GM18870 (cell line): ENCODE results near the gene SYT9.
A peak's percentile ranks its signal among the peaks of the same experiment; 100 is the strongest.

ENCODE experiments used
- ATAC-seq: cut with Tn5 transposase; IDR thresholded peaks from one replicate; pipeline ENCODE4 v1.9.1; 2021; ENCODE audit warnings: moderate library complexity; ENCODE audit not compliant: unreplicated experiment

Gene SYT9

GRCh38 chr11:7457211-7457610 lies 205.5 kb downstream of the SYT9 start:
- no peak for ATAC-seq

GRCh38 chr11:7462706-7463105 lies 211.0 kb downstream of the SYT9 start:
- no peak for ATAC-seq

- ATAC-seq = peak; percentile 84
Observed at GRCh38 chr11:7467652-7468051, 215.9 kb downstream of the SYT9 start.

- no peak for ATAC-seq
Observed at GRCh38 chr11:7469351-7469865, 217.7 kb downstream of the SYT9 start.

GRCh38 chr11:7471071-7471470 lies 219.4 kb downstream of the SYT9 start:
- ATAC-seq = no peak

- peak; percentile 87 for ATAC-seq
Observed at GRCh38 chr11:7473717-7474116, 222.0 kb downstream of the SYT9 start.

GRCh38 chr11:7480113-7480512 lies 228.4 kb downstream of the SYT9 start:
- ATAC-seq = no peak

- ATAC-seq = no peak
Observed at GRCh38 chr11:7484131-7484530, 232.4 kb downstream of the SYT9 start.

- no peak for ATAC-seq
Observed at GRCh38 chr11:7484645-7485044, 232.9 kb downstream of the SYT9 start.

GRCh38 chr11:7485186-7486097 lies 233.7 kb downstream of the SYT9 start, which contains the start of gene OLFML1:
Gene OLFML1, plus strand, starts transcription at chr11:7485506. Its CDS starts 370 bp downstream, at chr11:7485876.
- ATAC-seq = no peak

GRCh38 chr11:7486098-7486780 lies 234.5 kb downstream of the SYT9 start:
- no peak for ATAC-seq

GRCh38 chr11:7486781-7487140 lies 235.1 kb downstream of the SYT9 start:
- no peak for ATAC-seq

- ATAC-seq = no peak
Observed at GRCh38 chr11:7487360-7487759, 235.7 kb downstream of the SYT9 start.

- ATAC-seq = no peak
Observed at GRCh38 chr11:7488681-7489080, 237.0 kb downstream of the SYT9 start.

- no peak for ATAC-seq
Observed at GRCh38 chr11:7489376-7489775, 237.7 kb downstream of the SYT9 start.

- ATAC-seq = no peak
Observed at GRCh38 chr11:7490054-7490453, 238.3 kb downstream of the SYT9 start.

GRCh38 chr11:7490535-7490934 lies 238.8 kb downstream of the SYT9 start:
- ATAC-seq = no peak

GRCh38 chr11:7492253-7492652 lies 240.5 kb downstream of the SYT9 start:
- no peak for ATAC-seq

- no peak for ATAC-seq
Observed at GRCh38 chr11:7493670-7494069, 242.0 kb downstream of the SYT9 start.

GRCh38 chr11:7494086-7494745 lies 242.5 kb downstream of the SYT9 start:
- no peak for ATAC-seq

GRCh38 chr11:7495882-7496551 lies 244.3 kb downstream of the SYT9 start:
- peak; percentile 93 for ATAC-seq
